ENCODE results near the gene DTHD1.

DTHD1 gene

DNA sequence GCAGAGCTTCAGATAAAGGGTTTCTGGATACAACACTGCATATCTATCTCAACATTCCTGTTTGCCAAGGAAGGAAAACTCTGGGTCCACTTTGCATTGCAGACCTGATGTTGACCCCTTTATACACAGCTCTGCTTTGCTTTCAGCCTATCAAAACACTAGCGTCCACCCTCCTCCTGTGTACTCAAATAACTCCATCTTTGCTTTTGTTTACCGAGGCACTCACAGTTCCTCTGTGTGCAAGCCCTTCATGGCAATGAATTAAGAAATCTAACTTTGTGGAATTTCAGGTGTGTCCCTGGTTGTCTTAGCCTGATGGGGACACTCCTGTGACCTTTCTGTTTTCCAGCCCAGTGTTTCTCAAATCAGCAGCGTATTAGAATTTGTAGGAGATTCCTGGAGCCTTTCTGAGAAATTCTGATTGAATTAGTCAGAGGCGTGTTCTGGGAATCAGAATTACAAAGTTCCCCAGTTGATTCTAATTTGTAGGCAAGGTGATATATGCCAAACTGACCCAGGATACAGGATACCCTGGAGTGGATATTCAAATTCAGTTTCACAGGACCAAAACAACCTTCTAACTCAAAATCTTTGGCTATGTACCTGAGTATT, 68.6 kb downstream of the DTHD1 start:
- DNase-seq, result no peak
- Mint-ChIP-seq H3K27me3 (ENCODE audit: low read depth, poor library complexity) (no peaks in the 10 kb centered on the region), H3K4me3 (no peak overlapping the region), H3K36me3 (ENCODE audit: low read depth) (no peaks in the 10 kb centered on the region), H3K9me3 (no peaks in the 10 kb centered on the region), H3K27ac (no peak overlapping the region), H3K4me1 (peaks cover 9% of the 10 kb centered on the region)
- TF ChIP-seq, protein P1, sequence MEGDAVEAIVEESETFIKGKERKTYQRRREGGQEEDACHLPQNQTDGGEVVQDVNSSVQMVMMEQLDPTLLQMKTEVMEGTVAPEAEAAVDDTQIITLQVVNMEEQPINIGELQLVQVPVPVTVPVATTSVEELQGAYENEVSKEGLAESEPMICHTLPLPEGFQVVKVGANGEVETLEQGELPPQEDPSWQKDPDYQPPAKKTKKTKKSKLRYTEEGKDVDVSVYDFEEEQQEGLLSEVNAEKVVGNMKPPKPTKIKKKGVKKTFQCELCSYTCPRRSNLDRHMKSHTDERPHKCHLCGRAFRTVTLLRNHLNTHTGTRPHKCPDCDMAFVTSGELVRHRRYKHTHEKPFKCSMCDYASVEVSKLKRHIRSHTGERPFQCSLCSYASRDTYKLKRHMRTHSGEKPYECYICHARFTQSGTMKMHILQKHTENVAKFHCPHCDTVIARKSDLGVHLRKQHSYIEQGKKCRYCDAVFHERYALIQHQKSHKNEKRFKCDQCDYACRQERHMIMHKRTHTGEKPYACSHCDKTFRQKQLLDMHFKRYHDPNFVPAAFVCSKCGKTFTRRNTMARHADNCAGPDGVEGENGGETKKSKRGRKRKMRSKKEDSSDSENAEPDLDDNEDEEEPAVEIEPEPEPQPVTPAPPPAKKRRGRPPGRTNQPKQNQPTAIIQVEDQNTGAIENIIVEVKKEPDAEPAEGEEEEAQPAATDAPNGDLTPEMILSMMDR (IDR thresholded peaks at IDR 0.05), result no peak

DNA sequence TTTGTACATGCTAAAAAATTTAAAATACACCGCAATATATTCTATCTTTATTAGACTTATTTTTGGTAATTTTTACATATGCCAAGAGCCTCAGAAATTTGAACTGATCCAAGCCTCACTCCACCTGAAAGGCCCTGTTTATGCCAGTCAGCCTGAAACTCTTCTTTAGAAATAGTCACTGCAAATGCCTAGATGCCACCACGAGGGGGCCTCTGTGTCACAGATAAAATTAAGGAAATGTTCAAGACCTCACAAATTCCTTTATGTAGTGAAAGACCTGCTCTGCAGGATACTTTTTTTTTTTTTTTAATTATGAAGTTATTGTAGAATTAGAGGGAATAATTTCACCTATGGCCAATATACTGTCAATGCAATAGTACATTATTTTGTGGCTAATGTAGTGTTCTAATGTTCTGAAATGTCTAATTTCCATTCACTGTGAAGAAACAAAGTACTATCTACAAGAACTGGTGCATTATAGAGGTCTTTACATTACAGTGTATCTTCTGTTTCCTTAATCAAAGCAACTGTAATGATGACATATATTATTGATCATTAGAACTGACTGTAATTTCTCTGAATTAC, 69.8 kb downstream of the DTHD1 start:
- peaks cover 9% of the 10 kb centered on the region for H3K4me1 Mint-ChIP-seq
- DNase-seq, result peak; percentile 66
- no peaks in the 10 kb centered on the region for H3K27me3 Mint-ChIP-seq (ENCODE audit: low read depth, poor library complexity)
- H3K9me3 Mint-ChIP-seq, result no peaks in the 10 kb centered on the region
- no peaks in the 10 kb centered on the region for H3K36me3 Mint-ChIP-seq (ENCODE audit: low read depth)
- no peak overlapping the region for H3K4me3 Mint-ChIP-seq
- H3K27ac Mint-ChIP-seq, result no peak overlapping the region
- TF ChIP-seq, protein P1 (IDR thresholded peaks at IDR 0.05), result peak; percentile 79

DNA sequence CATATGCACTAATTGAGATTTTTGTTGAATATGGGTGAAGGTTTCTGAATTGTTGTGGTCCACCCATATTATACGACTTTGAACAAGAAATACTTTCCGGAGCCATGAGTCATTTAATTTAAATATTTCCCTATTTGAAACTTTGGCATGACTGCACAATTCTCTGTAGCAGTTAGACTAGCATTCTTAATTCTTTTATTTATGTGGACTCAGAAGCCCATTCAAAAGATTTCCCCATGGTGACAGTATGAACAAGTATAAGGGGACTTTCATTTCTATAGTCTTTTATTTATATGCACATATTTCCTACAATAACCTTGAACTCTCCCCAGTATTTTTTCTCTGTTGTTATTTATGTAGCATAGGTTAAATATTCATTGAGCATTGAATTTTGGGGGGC, 72.6 kb downstream of the DTHD1 start:
- TF ChIP-seq, protein P1 (IDR thresholded peaks at IDR 0.05), result no peak
- Mint-ChIP-seq H3K36me3 (ENCODE audit: low read depth) (no peaks in the 10 kb centered on the region), H3K27ac (no peak overlapping the region), H3K27me3 (ENCODE audit: low read depth, poor library complexity) (no peaks in the 10 kb centered on the region), H3K9me3 (no peaks in the 10 kb centered on the region), H3K4me3 (no peak overlapping the region), H3K4me1 (peaks cover 9% of the 10 kb centered on the region)
- DNase-seq, result no peak

DNA sequence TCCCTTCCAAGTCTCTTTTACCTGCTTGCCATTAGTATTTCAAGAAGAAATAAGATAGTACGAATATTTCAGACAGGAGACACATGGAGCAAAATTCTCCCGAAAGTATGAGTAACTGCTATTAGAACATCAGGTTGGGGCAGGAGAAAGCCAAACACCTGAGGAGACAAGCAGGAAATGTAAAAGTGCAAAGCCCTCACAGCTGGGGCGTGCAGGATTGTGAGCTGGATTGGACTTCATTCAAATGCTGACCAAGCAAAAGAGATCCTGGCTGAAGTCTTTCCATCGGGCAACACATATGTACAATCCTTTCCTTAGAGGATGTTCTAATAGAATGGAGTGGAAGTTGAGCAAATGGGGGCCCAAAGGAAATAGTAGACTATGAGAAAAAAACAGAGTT, 76.8 kb downstream of the DTHD1 start:
- TF ChIP-seq, protein P1 (IDR thresholded peaks at IDR 0.05), result no peak

DNA sequence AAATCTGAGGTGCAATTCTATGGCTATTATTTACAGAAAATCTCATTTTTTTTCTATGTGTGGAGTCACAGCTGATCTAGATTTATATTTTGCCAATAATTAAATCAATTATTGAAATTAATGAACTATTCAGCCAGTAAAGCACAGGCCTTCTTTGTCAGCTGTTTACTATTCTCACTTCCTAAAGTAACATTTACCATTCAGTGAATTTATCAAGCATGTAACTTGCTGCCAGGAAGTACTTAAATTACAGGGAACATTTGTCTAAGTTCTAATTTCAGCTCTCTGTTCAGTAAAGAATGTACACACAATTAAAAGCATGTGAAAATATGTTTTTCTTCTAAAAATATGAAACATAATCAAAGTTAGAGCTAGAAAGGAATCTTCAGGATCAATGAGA, 79.3 kb downstream of the DTHD1 start:
- H3K27ac Mint-ChIP-seq, result no peak overlapping the region

More for the DNA sequence above, 76.8 kb downstream of the DTHD1 start:
- Mint-ChIP-seq H3K4me3 (no peak overlapping the region), H3K4me1 (no peaks in the 10 kb centered on the region), H3K27me3 (ENCODE audit: low read depth, poor library complexity) (peaks cover 4% of the 10 kb centered on the region), H3K36me3 (ENCODE audit: low read depth) (no peaks in the 10 kb centered on the region), H3K27ac (no peak overlapping the region), H3K9me3 (no peaks in the 10 kb centered on the region)
- DNase-seq, result no peak

More for the DNA sequence above, 79.3 kb downstream of the DTHD1 start:
- no peaks in the 10 kb centered on the region for H3K4me1 Mint-ChIP-seq
- TF ChIP-seq, protein P1 (IDR thresholded peaks at IDR 0.05), result no peak
- H3K27me3 Mint-ChIP-seq (ENCODE audit: low read depth, poor library complexity), result peaks cover 13% of the 10 kb centered on the region
- DNase-seq, result no peak
- no peak overlapping the region for H3K4me3 Mint-ChIP-seq
- no peaks in the 10 kb centered on the region for H3K9me3 Mint-ChIP-seq
- no peaks in the 10 kb centered on the region for H3K36me3 Mint-ChIP-seq (ENCODE audit: low read depth)
